GM23338 (cell line): Measurements from ENCODE around the gene DVL2. TPM values are rescaled to one million over a fixed set of nuclear protein-coding genes. Genes with fewer than 3 reads are reported as not detected.

Source experiments
- ATAC-seq: fragments of 200-7000 bp; cut with Tn5 transposase; 3 replicates; pipeline ENCODE4 v1.9.1; 2020
- DNase-seq: peaks from one replicate; pipeline ENCODE4 v3.0.0-alpha.2; 2015; ENCODE audit warnings: low spot score
- H2AFZ ChIP-seq: fragments of 200-600 bp; sonication (generic); 2 replicates; pipeline ENCODE4 v1.8.0; 2016; ENCODE audit warnings: antibody characterized with exemption, mild to moderate bottlenecking, moderate library complexity
- H3F3A ChIP-seq: fragments of 200-600 bp; sonication (generic); replicated peaks from 2 replicates; pipeline ENCODE4 v1.8.0; 2017; ENCODE audit warnings: antibody characterized with exemption, mixed run types, low read depth
- H3K27ac ChIP-seq: fragments of 200-600 bp; sonication (generic); 2 replicates; pipeline ENCODE4 v1.6.1; 2016; ENCODE audit warnings: low read depth
- H3K27me3 ChIP-seq: fragments of 200-600 bp; sonication (generic); 2 replicates; pipeline ENCODE4 v1.8.0; 2016; ENCODE audit warnings: mild to moderate bottlenecking, mixed run types, moderate library complexity; ENCODE audit not compliant: insufficient read depth
- H3K36me3 ChIP-seq: fragments of 200-600 bp; sonication (generic); 2 replicates; pipeline ENCODE4 v1.8.0; 2016; ENCODE audit warnings: mild to moderate bottlenecking; ENCODE audit not compliant: insufficient read depth
- H3K4me1 ChIP-seq: fragments of 200-600 bp; sonication (generic); 2 replicates; pipeline ENCODE4 v1.8.0; 2016; ENCODE audit warnings: mild to moderate bottlenecking, moderate library complexity; ENCODE audit not compliant: insufficient read depth
- H3K4me2 ChIP-seq: fragments of 200-600 bp; sonication (generic); 2 replicates; pipeline ENCODE4 v1.7.1; 2017; ENCODE audit warnings: mixed run types
- H3K4me3 ChIP-seq: fragments of 200-600 bp; sonication (generic); 2 replicates; pipeline ENCODE4 v1.6.1; 2016; ENCODE audit warnings: mixed run types
- H3K79me2 ChIP-seq: fragments of 200-600 bp; sonication (generic); replicated peaks from 2 replicates; pipeline ENCODE4 v1.8.0; 2017; ENCODE audit warnings: mild to moderate bottlenecking; ENCODE audit not compliant: insufficient read depth
- H3K9me2 ChIP-seq: fragments of 200-600 bp; sonication (generic); 2 replicates; pipeline ENCODE4 v1.8.0; 2017; ENCODE audit not compliant: insufficient read depth
- H4K20me1 ChIP-seq: fragments of 200-600 bp; sonication (generic); replicated peaks from 2 replicates; pipeline ENCODE4 v1.8.0; 2017; ENCODE audit warnings: mild to moderate bottlenecking; ENCODE audit not compliant: insufficient read depth
- H3K27ac Mint-ChIP-seq: 2 replicates; pipeline ENCODE4 v1.8.0; 2020; ENCODE audit warnings: inconsistent platforms, mild to moderate bottlenecking, moderate library complexity, mixed read lengths
- H3K27me3 Mint-ChIP-seq: 3 replicates; pipeline ENCODE4 v1.8.0; 2022; ENCODE audit warnings: low read depth, mild to moderate bottlenecking, moderate library complexity, mixed read lengths, inconsistent platforms; ENCODE audit not compliant: insufficient read depth, poor library complexity
- H3K36me3 Mint-ChIP-seq: 3 replicates; pipeline ENCODE4 v1.8.0; 2021; ENCODE audit warnings: low read depth, mild to moderate bottlenecking, inconsistent platforms, moderate library complexity, mixed read lengths
- H3K4me1 Mint-ChIP-seq: 3 replicates; pipeline ENCODE4 v1.8.0; 2020; ENCODE audit warnings: mild to moderate bottlenecking, inconsistent platforms, mixed read lengths
- H3K4me3 Mint-ChIP-seq: 3 replicates; pipeline ENCODE4 v1.8.0; 2021; ENCODE audit warnings: moderate library complexity, mild to moderate bottlenecking, inconsistent platforms, mixed read lengths
- H3K9me3 Mint-ChIP-seq: 3 replicates; pipeline ENCODE4 v1.8.0; 2020; ENCODE audit warnings: moderate library complexity, mild to moderate bottlenecking, inconsistent platforms, mixed read lengths
- CREB1 ChIP-seq: fragments of 250-450 bp; sonication (Bioruptor Pico); IDR thresholded peaks from 2 replicates; pipeline ENCODE4 v1.5.0; 2020; ENCODE audit warnings: low read depth, mild to moderate bottlenecking, moderate library complexity
- ETS1 ChIP-seq: IDR thresholded peaks from 2 replicates; pipeline ENCODE4 v1.6.1; 2016; ENCODE audit warnings: antibody characterized with exemption
- EZH2 ChIP-seq: fragments of 200-600 bp; sonication (generic); IDR thresholded peaks from one replicate; pipeline ENCODE4 v1.8.0; 2017; ENCODE audit warnings: antibody characterized with exemption, mild to moderate bottlenecking, low read depth; ENCODE audit not compliant: unreplicated experiment
- EZH2phosphoT487 ChIP-seq: fragments of 200-600 bp; sonication (generic); IDR thresholded peaks from one replicate; pipeline ENCODE4 v1.8.1; 2018; ENCODE audit warnings: antibody characterized with exemption; ENCODE audit not compliant: unreplicated experiment
- JUNB ChIP-seq: IDR thresholded peaks from one replicate; pipeline ENCODE4 v1.6.1; 2016; ENCODE audit warnings: antibody characterized with exemption; ENCODE audit not compliant: unreplicated experiment
- NANOG ChIP-seq: IDR thresholded peaks from 2 replicates; pipeline ENCODE4 v1.6.1; 2016; ENCODE audit warnings: antibody characterized with exemption, borderline replicate concordance
- POLR2AphosphoS5 ChIP-seq: IDR thresholded peaks from 2 replicates; pipeline ENCODE4 v1.6.1; 2016; ENCODE audit warnings: antibody characterized with exemption, low read depth
- REST ChIP-seq: IDR thresholded peaks from one replicate; pipeline ENCODE4 v1.6.1; 2018; ENCODE audit warnings: antibody characterized with exemption; ENCODE audit not compliant: unreplicated experiment
- STAT1 ChIP-seq: IDR thresholded peaks from one replicate; pipeline ENCODE4 v1.6.1; 2016; ENCODE audit warnings: antibody characterized with exemption; ENCODE audit not compliant: unreplicated experiment
- ZNF114 ChIP-seq: fragments of 250-450 bp; sonication (Bioruptor Pico); IDR thresholded peaks from 2 replicates; pipeline ENCODE4 v1.5.0; 2020; ENCODE audit warnings: mild to moderate bottlenecking, moderate library complexity
- ZNF331 ChIP-seq: fragments of 250-450 bp; sonication (Bioruptor Pico); IDR thresholded peaks from 2 replicates; pipeline ENCODE4 v1.5.0; 2020; ENCODE audit warnings: low read depth, mild to moderate bottlenecking, moderate library complexity
- polyA plus RNA-seq: library from polyadenylated mRNA; unstranded; fragments of >200 nt; fragmentation: Nextera tagmentation; extraction: Ambion mirVana; gene quantifications from 2 replicates; pipeline ENCODE4 v1.2.1, GENCODE V29; 2016
- total RNA-seq: library from RNA; depleted of rRNA; stranded (reverse); fragments of >200 nt; shearing (Covaris generic); gene quantifications from 2 replicates; pipeline ENCODE4 v1.2.3, GENCODE V29; 2014
- TF ChIP-seq, protein P1 (sequence below): fragments of 250-450 bp; sonication (Bioruptor Pico); IDR thresholded peaks from 2 replicates; pipeline ENCODE4 v1.5.0; 2020; ENCODE audit warnings: mild to moderate bottlenecking, moderate library complexity

DVL2 gene
- total and polyA plus RNA-seq, 2 experiments from 2014 or later: 19.7 to 80.6 TPM

DNA sequence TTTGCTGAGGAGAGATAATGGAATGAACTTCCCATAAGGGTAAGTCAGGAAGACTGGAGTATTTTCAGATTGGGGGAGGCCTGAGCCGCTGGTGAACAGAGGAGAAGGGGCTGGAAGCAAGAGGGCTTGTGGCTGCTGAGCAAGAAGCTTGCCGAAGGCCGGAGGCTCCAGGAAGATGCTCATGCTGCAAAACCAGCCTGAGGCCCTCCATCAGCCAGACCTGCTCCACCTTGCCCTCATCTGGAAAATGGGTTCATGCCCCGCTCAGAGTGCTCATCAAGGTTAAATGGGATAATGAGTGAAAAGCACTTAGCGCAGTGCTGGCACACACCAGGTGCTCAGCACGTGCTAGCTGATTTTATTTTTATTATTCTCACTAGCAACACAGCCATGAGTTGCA is 49.7 kb downstream of the DVL2 start:
- H3K4me3 Mint-ChIP-seq: no peak overlapping the region
- no peak overlapping the region for H3K4me2 ChIP-seq
- no peaks in the 10 kb centered on the region for H3K27me3 ChIP-seq
- peaks cover 13% of the 10 kb centered on the region for H3K27me3 Mint-ChIP-seq
- ATAC-seq: no peak
- no peaks in the 10 kb centered on the region for H3K36me3 ChIP-seq
- H3K4me1 Mint-ChIP-seq: peaks cover 1% of the 10 kb centered on the region; the same call in 2 of the 3 replicates
- no peak overlapping the region for H3K27ac Mint-ChIP-seq
- H3K36me3 Mint-ChIP-seq: peaks cover 8% of the 10 kb centered on the region; the same call in 2 of the 3 replicates
- no peaks in the 10 kb centered on the region for H3K9me2 ChIP-seq
- H3F3A ChIP-seq: 0 out of 2 replicates have a peak, but pooled peaks cover 5% of the 10 kb centered on the region
- no peaks in the 10 kb centered on the region for H3K9me3 Mint-ChIP-seq
- H4K20me1 ChIP-seq: peaks cover 3% of the 10 kb centered on the region; the same call in 1 of the 2 replicates
- H3K4me1 ChIP-seq: no peaks in the 10 kb centered on the region
- H2AFZ ChIP-seq: no peak overlapping the region
- H3K79me2 ChIP-seq: no peaks in the 10 kb centered on the region
- no peak for DNase-seq
- TF ChIP-seq NANOG: no peak
- TF ChIP-seq EZH2phosphoT487: no peak
- no peak for TF ChIP-seq ZNF114 (CRISPR knock-in tag)
- no peak for TF ChIP-seq ZNF331 (CRISPR knock-in tag)
- no peak for TF ChIP-seq REST
- H3K27ac ChIP-seq: no peak overlapping the region
- H3K4me3 ChIP-seq: no peak overlapping the region

- ATAC-seq (no peak), DNase-seq (no peak)
- no peak overlapping the region for H3K4me3 ChIP-seq
- H3F3A ChIP-seq: 0 out of 2 replicates have a peak, but pooled peaks cover 5% of the 10 kb centered on the region
- peaks cover 3% of the 10 kb centered on the region; the same call in 1 of the 2 replicates for H4K20me1 ChIP-seq
- no peak overlapping the region for H3K4me2 ChIP-seq
- peaks cover 6% of the 10 kb centered on the region for H3K4me1 Mint-ChIP-seq
- no peak overlapping the region for H3K27ac ChIP-seq
- no peaks in the 10 kb centered on the region for H3K79me2 ChIP-seq
- no peak overlapping the region for H3K27ac Mint-ChIP-seq
- H3K9me2 ChIP-seq: no peaks in the 10 kb centered on the region
- peaks cover 13% of the 10 kb centered on the region for H3K27me3 Mint-ChIP-seq
- no peak overlapping the region for H3K4me3 Mint-ChIP-seq
- no peaks in the 10 kb centered on the region for H3K9me3 Mint-ChIP-seq
- H3K4me1 ChIP-seq: no peaks in the 10 kb centered on the region; the same call in 1 of the 2 replicates
- no peaks in the 10 kb centered on the region for H3K36me3 ChIP-seq
- 0 out of 2 replicates have a peak, but pooled peaks cover 1% of the 10 kb centered on the region for H3K27me3 ChIP-seq
- no peak overlapping the region for H2AFZ ChIP-seq
- H3K36me3 Mint-ChIP-seq: peaks cover 4% of the 10 kb centered on the region; the same call in 2 of the 3 replicates
- TF ChIP-seq ZNF331 (CRISPR knock-in tag) (no peak), EZH2phosphoT487 (no peak), STAT1 (no peak), POLR2AphosphoS5 (no peak), JUNB (no peak), CREB1 (CRISPR knock-in tag) (no peak), ZNF114 (CRISPR knock-in tag) (no peak), EZH2 (no peak), ETS1 (no peak)
- TF ChIP-seq, protein P1, sequence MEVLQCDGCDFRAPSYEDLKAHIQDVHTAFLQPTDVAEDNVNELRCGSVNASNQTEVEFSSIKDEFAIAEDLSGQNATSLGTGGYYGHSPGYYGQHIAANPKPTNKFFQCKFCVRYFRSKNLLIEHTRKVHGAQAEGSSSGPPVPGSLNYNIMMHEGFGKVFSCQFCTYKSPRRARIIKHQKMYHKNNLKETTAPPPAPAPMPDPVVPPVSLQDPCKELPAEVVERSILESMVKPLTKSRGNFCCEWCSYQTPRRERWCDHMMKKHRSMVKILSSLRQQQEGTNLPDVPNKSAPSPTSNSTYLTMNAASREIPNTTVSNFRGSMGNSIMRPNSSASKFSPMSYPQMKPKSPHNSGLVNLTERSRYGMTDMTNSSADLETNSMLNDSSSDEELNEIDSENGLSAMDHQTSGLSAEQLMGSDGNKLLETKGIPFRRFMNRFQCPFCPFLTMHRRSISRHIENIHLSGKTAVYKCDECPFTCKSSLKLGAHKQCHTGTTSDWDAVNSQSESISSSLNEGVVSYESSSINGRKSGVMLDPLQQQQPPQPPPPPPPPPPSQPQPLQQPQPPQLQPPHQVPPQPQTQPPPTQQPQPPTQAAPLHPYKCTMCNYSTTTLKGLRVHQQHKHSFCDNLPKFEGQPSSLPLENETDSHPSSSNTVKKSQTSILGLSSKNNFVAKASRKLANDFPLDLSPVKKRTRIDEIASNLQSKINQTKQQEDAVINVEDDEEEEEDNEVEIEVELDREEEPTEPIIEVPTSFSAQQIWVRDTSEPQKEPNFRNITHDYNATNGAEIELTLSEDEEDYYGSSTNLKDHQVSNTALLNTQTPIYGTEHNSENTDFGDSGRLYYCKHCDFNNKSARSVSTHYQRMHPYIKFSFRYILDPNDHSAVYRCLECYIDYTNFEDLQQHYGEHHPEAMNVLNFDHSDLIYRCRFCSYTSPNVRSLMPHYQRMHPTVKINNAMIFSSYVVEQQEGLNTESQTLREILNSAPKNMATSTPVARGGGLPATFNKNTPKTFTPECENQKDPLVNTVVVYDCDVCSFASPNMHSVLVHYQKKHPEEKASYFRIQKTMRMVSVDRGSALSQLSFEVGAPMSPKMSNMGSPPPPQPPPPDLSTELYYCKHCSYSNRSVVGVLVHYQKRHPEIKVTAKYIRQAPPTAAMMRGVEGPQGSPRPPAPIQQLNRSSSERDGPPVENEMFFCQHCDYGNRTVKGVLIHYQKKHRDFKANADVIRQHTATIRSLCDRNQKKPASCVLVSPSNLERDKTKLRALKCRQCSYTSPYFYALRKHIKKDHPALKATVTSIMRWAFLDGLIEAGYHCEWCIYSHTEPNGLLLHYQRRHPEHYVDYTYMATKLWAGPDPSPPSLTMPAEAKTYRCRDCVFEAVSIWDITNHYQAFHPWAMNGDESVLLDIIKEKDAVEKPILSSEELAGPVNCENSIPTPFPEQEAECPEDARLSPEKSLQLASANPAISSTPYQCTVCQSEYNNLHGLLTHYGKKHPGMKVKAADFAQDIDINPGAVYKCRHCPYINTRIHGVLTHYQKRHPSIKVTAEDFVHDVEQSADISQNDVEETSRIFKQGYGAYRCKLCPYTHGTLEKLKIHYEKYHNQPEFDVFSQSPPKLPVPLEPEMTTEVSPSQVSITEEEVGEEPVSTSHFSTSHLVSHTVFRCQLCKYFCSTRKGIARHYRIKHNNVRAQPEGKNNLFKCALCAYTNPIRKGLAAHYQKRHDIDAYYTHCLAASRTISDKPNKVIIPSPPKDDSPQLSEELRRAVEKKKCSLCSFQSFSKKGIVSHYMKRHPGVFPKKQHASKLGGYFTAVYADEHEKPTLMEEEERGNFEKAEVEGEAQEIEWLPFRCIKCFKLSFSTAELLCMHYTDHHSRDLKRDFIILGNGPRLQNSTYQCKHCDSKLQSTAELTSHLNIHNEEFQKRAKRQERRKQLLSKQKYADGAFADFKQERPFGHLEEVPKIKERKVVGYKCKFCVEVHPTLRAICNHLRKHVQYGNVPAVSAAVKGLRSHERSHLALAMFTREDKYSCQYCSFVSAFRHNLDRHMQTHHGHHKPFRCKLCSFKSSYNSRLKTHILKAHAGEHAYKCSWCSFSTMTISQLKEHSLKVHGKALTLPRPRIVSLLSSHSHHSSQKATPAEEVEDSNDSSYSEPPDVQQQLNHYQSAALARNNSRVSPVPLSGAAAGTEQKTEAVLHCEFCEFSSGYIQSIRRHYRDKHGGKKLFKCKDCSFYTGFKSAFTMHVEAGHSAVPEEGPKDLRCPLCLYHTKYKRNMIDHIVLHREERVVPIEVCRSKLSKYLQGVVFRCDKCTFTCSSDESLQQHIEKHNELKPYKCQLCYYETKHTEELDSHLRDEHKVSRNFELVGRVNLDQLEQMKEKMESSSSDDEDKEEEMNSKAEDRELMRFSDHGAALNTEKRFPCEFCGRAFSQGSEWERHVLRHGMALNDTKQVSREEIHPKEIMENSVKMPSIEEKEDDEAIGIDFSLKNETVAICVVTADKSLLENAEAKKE (CRISPR knock-in tag): no peak
These were observed 50.2 kb downstream of the DVL2 start for GRCh38 chr17:7184091-7184488.
